ENCODE results near the gene MMP17. TPM values are rescaled to one million over a fixed set of nuclear protein-coding genes. Genes with fewer than 3 reads are reported as not detected.
"Not testable (repeated sequence)": the region's sequence is repeated elsewhere in the genome, so short reads cannot be mapped to it uniquely, and the experiment has no call there.

MMP17 gene
- total RNA-seq, 4 donors from 2014 or later, result 1.3 to 3.1 (median 1.9) TPM

DNA sequence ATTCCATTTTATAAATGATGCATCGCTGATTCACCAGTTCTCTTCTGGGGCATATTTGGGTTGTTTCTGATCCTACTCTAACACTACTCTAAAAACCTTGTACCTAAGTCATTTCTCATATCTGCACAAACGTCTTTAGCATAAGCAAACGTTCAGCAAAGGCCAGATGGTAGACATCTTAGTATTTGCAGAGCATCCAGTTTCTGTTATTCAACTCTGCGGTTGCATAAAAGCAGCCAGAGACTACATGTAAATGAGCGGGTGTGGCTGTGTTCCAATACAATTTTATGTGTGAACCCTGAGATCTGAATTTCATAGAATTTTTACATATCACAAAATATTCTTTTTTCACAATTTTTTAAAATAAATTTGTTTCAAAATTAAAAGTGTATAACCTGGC, 22.8 kb upstream of the MMP17 start:
- intact Hi-C loops (cut with DNase I), result no loop called here
- Histone ChIP-seq H3K4me1 (peaks cover 7 to 17% (median 8%) of the 10 kb centered on the region in 3 donors), H3K36me3 (peaks cover 0 to 22% (median 0%) of the 10 kb centered on the region in 3 donors), H3K27ac (no peak overlapping the region), H3K4me3 (no peak overlapping the region), H3K27me3 (no peaks in the 10 kb centered on the region), H3K9me3 (no peaks in the 10 kb centered on the region)
- WGBS, 2 donors, result 70 to 83% methylated on average over 5 of the region's 5 CpGs
- DNase-seq, result no peak
- no peak for TF ChIP-seq POLR2A (IDR thresholded peaks at IDR 0.05)
- TF ChIP-seq, protein P1, sequence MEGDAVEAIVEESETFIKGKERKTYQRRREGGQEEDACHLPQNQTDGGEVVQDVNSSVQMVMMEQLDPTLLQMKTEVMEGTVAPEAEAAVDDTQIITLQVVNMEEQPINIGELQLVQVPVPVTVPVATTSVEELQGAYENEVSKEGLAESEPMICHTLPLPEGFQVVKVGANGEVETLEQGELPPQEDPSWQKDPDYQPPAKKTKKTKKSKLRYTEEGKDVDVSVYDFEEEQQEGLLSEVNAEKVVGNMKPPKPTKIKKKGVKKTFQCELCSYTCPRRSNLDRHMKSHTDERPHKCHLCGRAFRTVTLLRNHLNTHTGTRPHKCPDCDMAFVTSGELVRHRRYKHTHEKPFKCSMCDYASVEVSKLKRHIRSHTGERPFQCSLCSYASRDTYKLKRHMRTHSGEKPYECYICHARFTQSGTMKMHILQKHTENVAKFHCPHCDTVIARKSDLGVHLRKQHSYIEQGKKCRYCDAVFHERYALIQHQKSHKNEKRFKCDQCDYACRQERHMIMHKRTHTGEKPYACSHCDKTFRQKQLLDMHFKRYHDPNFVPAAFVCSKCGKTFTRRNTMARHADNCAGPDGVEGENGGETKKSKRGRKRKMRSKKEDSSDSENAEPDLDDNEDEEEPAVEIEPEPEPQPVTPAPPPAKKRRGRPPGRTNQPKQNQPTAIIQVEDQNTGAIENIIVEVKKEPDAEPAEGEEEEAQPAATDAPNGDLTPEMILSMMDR (IDR thresholded peaks at IDR 0.05), result no peak

GRCh38 chr12:131806674-131807073, 21.5 kb upstream of the MMP17 start:
- H3K27me3 ChIP-seq, result no peaks in the 10 kb centered on the region
- no peak overlapping the region for H3K27ac ChIP-seq
- intact Hi-C loops (cut with DNase I), result no loop called here
- DNase-seq, result no peak
- peaks cover 0 to 15% (median 0%) of the 10 kb centered on the region in 3 donors for H3K36me3 ChIP-seq
- H3K4me3 ChIP-seq, result no peak overlapping the region
- 72 to 74% methylated on average over 7 of the region's 7 CpGs for WGBS, 2 donors
- H3K9me3 ChIP-seq, result no peaks in the 10 kb centered on the region
- H3K4me1 ChIP-seq, result peaks cover 7 to 13% (median 8%) of the 10 kb centered on the region in 3 donors
- TF ChIP-seq POLR2A (IDR thresholded peaks at IDR 0.05), result no peak
- TF ChIP-seq, protein P1 (IDR thresholded peaks at IDR 0.05), result no peak

- Histone ChIP-seq H3K4me3 (peak overlapping the region in 3 of 4 donors; percentile 24 to 48 (median 28)), H3K27me3 (no peaks in the 10 kb centered on the region), H3K36me3 (no peaks in the 10 kb centered on the region), H3K27ac (no peak overlapping the region), H3K4me1 (peaks cover 4 to 9% (median 5%) of the 10 kb centered on the region in 3 donors), H3K9me3 (no peaks in the 10 kb centered on the region)
- intact Hi-C loops (cut with DNase I), result no loop called here
- 63 to 78% methylated on average over 25 to 41 of the region's 44 CpGs for WGBS, 2 donors
- DNase-seq, result no peak
- TF ChIP-seq POLR2A (IDR thresholded peaks at IDR 0.05), result no peak
- TF ChIP-seq, protein P1 (IDR thresholded peaks at IDR 0.05), result no peak
These were observed 19.3 kb upstream of the MMP17 start for GRCh38 chr12:131808744-131809371.

DNA sequence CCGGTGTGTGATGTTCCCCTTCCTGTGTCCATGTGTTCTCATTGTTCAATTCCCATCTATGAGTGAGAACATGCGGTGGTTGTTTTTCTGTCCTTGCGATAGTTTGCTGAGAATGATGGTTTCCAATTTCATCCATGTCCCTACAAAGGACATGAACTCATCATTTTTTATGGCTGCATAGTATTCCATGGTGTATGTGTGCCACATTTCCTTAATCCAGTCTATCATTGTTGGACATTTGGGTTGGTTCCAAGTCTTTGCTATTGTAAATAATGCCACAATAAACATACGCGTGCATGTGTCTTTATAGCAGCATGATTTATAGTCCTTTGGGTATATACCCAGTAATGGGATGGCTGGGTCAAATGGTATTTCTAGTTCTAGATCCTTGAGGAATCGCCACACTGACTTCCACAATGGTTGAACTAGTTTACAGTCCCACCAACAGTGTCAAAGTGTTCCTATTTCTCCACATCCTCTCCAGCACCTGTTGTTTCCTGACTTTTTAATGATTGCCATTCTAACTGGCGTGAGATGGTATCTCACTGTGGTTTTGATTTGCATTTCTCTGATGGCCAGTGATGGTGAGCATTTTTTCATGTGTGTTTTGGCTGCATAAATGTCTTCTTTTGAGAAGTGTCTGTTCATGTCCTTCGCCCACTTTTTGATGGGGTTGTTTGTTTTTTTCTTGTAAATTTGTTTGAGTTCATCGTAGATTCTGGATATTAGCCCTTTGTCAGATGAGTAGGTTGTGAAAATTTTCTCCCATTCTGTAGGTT, 18.5 kb upstream of the MMP17 start:
- DNase-seq; H3K4me1 ChIP-seq; H3K27ac ChIP-seq; H3K27me3 ChIP-seq; H3K4me3 ChIP-seq; intact Hi-C loops (cut with DNase I); H3K36me3 ChIP-seq; H3K9me3 ChIP-seq: not testable (repeated sequence)
- WGBS, 2 donors, result 83 to 87% methylated on average over 4 to 8 of the region's 9 CpGs

DNA sequence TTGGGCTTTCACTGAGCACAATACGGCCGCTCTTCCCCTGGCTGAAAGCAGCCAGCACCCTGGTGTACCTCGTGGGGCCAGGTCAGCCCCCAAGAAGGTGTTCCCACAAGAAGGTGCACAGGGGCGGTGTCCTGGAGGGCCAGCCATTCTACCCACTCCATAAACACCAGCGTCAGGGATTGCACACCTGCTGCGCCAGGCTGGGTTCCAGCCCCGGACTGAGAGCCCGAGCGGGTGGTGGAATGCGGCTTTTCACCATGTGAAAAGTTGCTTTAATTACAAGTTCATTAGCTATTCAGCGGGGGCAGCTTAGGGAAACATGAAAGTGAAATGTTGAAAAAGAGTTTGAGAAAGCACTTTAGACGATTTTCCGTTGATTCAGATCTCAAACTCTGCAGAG, 17.5 kb upstream of the MMP17 start:
- 80 to 81% methylated on average over 8 to 9 of the region's 13 CpGs for WGBS, 2 donors
- no peak for DNase-seq
- no peaks in the 10 kb centered on the region for H3K27me3 ChIP-seq
- no peaks in the 10 kb centered on the region for H3K36me3 ChIP-seq
- no peaks in the 10 kb centered on the region for H3K9me3 ChIP-seq
- H3K4me3 ChIP-seq, result no peak overlapping the region
- no peak overlapping the region for H3K27ac ChIP-seq
- TF ChIP-seq, protein P1 (IDR thresholded peaks at IDR 0.05), result no peak
- no peak for TF ChIP-seq POLR2A (IDR thresholded peaks at IDR 0.05)
- intact Hi-C loops (cut with DNase I), result no loop called here
- H3K4me1 ChIP-seq, result no peaks in the 10 kb centered on the region

Data from esophagus squamous epithelium (tissue), 5 donors.